ENCODE data around the gene TNRC18. TPM values are rescaled to one million over a fixed set of nuclear protein-coding genes. Genes with fewer than 3 reads are reported as not detected.

TNRC18 gene
- total and polyA plus RNA-seq, 9 of the 15 experiments (the other 6 are each of a cell fraction or from before 2014, with no cell fraction given): 0.03 to 43.2 (median 18.0) TPM

- TF ChIP-seq ZNF511 (CRISPR knock-in tag; IDR thresholded peaks at IDR 0.05) (0 out of 2 replicates have a peak, but pooled peaks have one; percentile 7), PHF8 (IDR thresholded peaks at IDR 0.05; ENCODE audit: borderline replicate concordance, low read length) (peak; percentile 46; the same call in 1 of the 2 replicates), ETV6 (IDR thresholded peaks at IDR 0.05; ENCODE audit: borderline replicate concordance in 1 of 2, low read depth in 2 of 2, low read length in 1 of 2) (no peak), ETV6 (CRISPR knock-in tag; IDR thresholded peaks at IDR 0.05; ENCODE audit: borderline replicate concordance) (no peak), MTA3 (IDR thresholded peaks at IDR 0.05; ENCODE audit: borderline replicate concordance) (0 out of 2 replicates have a peak, but pooled peaks have one; percentile 34), ESRRA (IDR thresholded peaks at IDR 0.05; ENCODE audit: borderline replicate concordance, low read depth) (peak; percentile 82), FOXK2 (conservative IDR thresholded peaks at IDR 0.05 in 1 of 2, IDR thresholded peaks at IDR 0.05 in 1 of 2; ENCODE audit: low read depth in 2 of 2) (no peak), ZNF584 (CRISPR knock-in tag; IDR thresholded peaks at IDR 0.05; ENCODE audit: low read depth) (peak; percentile 77; the same call in 1 of the 2 replicates), MCM5 (IDR thresholded peaks at IDR 0.05; ENCODE audit: low read depth) (no peak), ZFX (CRISPR knock-in tag; IDR thresholded peaks at IDR 0.05) (peak; percentile 97), ZNF644 (tag; IDR thresholded peaks at IDR 0.05; ENCODE audit: low read depth) (peak; percentile 37; the same call in 1 of the 2 replicates), MIER1 (IDR thresholded peaks at IDR 0.05; ENCODE audit: low read depth) (no peak), POLR2H (tag; IDR thresholded peaks at IDR 0.05; ENCODE audit: low read depth) (peak; percentile 62), GTF2F1 (IDR thresholded peaks at IDR 0.05; ENCODE audit: low read depth, low read length) (no peak), CHD7 (IDR thresholded peaks at IDR 0.05; ENCODE audit: low read depth, low read length) (no peak), HCFC1 (IDR thresholded peaks at IDR 0.05; ENCODE audit: low read depth, low read length) (no peak; the same call in 1 of the 2 replicates)
Measured at GRCh38 chr7:5429253-5429856, 5.7 kb upstream of the TNRC18 start (continued).
